ENCODE results near the gene CYTH2. TPM values are rescaled to one million over a fixed set of nuclear protein-coding genes. Genes with fewer than 3 reads are reported as not detected.

CYTH2 gene
- total RNA-seq, 1 donor from 2014 or later: 36.6 TPM

DNA sequence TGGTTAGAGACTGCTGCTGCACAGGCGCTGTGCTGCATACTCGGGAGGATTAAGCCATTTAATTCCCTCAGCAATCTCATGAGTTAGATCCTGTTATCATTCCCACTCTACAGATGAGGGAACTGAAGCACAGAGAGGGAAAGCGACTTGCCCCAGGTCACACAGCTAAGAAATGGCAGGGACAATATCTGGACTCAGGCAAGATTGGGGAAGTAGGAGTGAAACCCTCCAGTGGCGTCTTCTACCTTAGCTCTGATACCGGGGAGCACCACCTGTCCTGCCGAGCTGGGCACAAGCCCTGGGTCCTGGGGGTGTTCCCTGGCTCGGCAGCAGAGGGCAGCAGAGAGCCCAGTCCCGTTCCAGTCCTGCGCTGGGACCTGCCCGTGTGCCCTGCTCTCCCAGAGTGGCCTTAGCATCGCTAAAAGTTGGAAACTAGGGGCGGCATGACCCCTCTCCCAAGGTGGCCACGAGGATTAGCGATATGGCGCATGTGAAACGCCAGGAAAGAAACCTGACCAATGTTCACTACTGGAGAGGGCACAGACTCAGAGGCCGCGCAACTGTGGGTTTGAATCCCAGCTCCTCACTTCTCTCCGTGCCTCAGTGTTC is 20.5 kb downstream of the CYTH2 start:
- TF ChIP-seq, protein P1, sequence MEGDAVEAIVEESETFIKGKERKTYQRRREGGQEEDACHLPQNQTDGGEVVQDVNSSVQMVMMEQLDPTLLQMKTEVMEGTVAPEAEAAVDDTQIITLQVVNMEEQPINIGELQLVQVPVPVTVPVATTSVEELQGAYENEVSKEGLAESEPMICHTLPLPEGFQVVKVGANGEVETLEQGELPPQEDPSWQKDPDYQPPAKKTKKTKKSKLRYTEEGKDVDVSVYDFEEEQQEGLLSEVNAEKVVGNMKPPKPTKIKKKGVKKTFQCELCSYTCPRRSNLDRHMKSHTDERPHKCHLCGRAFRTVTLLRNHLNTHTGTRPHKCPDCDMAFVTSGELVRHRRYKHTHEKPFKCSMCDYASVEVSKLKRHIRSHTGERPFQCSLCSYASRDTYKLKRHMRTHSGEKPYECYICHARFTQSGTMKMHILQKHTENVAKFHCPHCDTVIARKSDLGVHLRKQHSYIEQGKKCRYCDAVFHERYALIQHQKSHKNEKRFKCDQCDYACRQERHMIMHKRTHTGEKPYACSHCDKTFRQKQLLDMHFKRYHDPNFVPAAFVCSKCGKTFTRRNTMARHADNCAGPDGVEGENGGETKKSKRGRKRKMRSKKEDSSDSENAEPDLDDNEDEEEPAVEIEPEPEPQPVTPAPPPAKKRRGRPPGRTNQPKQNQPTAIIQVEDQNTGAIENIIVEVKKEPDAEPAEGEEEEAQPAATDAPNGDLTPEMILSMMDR (IDR thresholded peaks at IDR 0.05; ENCODE audit: insufficient read depth, low read length, severe bottlenecking): peak; percentile 98
- Histone ChIP-seq H3K4me3 (ENCODE audit: low read depth, low read length) (no peak overlapping the region), H3K27me3 (ENCODE audit: control insufficient read depth, insufficient read depth, low read length) (no peaks in the 10 kb centered on the region), H3K36me3 (ENCODE audit: control insufficient read depth, insufficient read depth, low read length) (no peaks in the 10 kb centered on the region)
- DNase-seq (ENCODE audit: low read depth) (peak; percentile 55), FAIRE-seq (no peak)

DNA sequence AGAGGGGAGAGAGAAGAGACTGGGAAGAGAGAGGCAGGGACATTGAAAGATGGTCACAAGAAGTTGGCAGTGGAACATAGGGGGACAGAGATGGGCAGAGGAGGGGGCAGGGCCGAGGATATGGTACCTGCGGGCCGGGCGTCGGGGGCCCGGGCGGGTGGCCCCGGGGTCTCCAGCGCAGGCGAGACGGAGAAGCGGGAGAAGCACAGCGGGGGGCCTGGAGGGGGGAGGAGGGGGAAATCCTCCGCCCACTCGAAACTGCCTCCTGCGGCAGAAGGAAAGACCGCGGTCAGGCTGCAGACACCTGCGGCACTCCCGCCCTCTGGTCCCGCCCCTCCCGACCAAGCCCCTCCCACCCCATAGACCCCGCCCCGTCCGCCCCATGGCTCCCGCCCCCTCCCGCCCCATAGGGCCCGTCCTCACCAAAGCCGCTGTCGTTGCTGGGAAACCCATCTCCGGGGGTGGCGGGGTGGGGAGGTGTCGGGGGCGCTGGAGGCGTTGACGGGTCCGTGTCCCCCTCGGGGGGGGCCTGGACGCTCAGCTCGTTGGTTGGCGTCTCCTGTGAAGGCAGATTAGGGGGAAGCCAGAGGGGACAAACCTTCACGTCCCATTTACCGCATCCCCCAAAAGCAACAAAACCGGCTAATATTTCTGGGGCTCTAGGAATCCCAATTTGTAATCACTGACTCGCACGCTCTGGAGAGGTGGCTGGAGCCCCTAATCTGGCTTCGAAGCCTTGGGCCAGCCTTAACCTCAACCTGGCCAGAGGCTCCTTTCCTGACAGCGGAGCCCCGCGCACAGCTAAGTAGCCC is 22.0 kb downstream of the CYTH2 start:
- H3K36me3 ChIP-seq (ENCODE audit: control insufficient read depth, insufficient read depth, low read length): no peaks in the 10 kb centered on the region
- DNase-seq (ENCODE audit: low read depth) (no peak), FAIRE-seq (no peak)
- peak overlapping the region; percentile 20 for H3K4me3 ChIP-seq (ENCODE audit: low read depth, low read length)
- TF ChIP-seq, protein P1 (IDR thresholded peaks at IDR 0.05; ENCODE audit: insufficient read depth, low read length, severe bottlenecking): no peak
- H3K27me3 ChIP-seq (ENCODE audit: control insufficient read depth, insufficient read depth, low read length): no peaks in the 10 kb centered on the region

DNA sequence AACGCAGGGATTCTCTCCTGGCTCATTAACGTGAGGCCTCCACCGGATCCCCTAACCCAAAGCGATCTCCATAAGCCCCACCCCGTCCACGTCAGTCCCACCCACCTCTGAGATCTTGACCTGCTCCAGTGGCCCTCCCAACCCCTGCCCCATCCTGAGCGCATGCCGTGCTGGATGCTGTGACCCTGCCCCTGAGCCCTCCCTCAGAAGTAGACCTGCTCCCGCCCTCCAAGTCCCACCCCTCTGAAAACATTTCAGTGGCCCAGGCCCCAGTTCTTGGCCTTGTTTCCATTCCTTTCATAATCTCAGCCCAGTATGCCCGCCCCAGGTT is 22.6 kb downstream of the CYTH2 start:
- H3K27me3 ChIP-seq (ENCODE audit: control insufficient read depth, insufficient read depth, low read length): no peaks in the 10 kb centered on the region
- no peak overlapping the region for H3K4me3 ChIP-seq (ENCODE audit: low read depth, low read length)
- DNase-seq (ENCODE audit: low read depth) (no peak), FAIRE-seq (no peak)
- no peaks in the 10 kb centered on the region for H3K36me3 ChIP-seq (ENCODE audit: control insufficient read depth, insufficient read depth, low read length)
- TF ChIP-seq, protein P1 (IDR thresholded peaks at IDR 0.05; ENCODE audit: insufficient read depth, low read length, severe bottlenecking): no peak

DNA sequence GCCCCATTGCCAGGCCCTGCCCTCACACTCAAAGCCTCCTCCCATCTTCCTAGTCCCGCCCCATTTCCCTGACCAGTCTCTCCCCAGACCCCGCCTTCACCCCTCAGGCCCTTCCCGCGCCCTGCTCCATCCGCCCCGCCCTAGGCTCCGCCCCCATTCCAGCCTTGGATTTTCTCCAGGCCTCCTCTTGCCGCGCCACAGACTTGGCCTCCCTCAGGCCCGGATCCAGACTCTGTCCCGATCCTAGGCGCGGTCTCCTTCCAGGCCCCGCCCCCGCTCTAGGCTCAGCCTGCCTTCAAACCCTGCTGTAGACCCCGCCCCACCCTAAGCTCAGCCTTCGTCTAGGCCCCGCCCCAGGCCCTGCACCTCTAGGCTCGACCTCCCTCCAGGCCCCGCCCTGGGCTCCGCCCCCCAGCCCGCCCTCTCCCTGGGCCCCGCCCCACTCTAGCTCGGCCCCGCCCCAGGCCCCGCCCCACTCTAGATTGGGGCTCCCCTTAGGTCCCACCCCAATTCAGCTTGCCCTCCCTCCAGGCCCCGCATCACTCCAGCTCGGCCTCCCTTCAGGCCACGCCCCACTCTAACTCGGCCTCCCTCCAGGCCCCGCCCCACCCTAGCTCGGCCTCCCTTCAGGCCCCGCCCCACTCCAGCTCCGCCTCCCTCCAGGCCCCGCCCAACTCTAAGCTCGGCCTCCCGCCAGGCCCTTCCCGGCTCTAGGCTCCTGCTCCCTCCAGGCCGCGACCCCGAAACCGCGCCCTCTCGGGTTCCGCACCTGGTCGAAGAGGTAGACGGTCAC is 24.0 kb downstream of the CYTH2 start:
- TF ChIP-seq, protein P1 (IDR thresholded peaks at IDR 0.05; ENCODE audit: insufficient read depth, low read length, severe bottlenecking): no peak
- FAIRE-seq (no peak), DNase-seq (ENCODE audit: low read depth) (peak; percentile 92)
- Histone ChIP-seq H3K36me3 (ENCODE audit: control insufficient read depth, insufficient read depth, low read length) (no peaks in the 10 kb centered on the region), H3K27me3 (ENCODE audit: control insufficient read depth, insufficient read depth, low read length) (no peaks in the 10 kb centered on the region), H3K4me3 (ENCODE audit: low read depth, low read length) (peak overlapping the region; percentile 69)

DNA sequence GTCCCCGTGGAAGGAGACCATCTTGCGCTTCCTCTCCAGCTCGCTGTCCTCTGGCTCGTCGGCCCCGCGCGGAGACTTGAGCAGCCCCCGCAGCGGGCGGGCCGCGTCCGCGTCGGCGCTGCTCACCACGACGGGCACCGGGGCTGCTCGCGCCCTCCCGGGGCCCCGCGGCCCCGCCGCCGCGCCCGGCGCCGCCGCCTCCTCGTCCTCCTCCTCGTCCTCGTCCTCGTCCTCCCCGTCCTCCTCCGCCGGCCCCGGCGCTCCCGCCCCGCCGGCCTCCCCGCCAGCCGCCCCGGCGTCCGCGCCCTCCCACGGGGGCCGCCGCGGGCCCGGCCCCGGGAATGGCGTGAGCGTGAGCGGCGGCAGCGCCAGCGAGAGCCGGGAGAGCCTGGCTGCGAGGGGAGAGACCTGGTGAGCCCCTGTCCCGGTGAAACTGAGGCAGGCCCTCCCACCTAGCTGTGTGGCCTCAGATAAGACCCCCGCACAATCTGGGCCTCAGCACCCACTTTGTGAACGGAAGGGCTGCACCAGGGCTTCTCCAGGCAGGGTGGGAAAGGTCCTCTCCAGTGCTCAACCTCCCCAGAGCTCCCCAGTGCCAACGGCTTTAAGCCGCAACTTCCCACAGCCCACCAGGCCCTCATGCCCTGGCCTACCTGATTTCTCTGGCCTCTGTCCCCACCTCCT is 24.7 kb downstream of the CYTH2 start:
- FAIRE-seq (no peak), DNase-seq (ENCODE audit: low read depth) (no peak)
- H3K4me3 ChIP-seq (ENCODE audit: low read depth, low read length): peak overlapping the region; percentile 69
- peaks cover 3% of the 10 kb centered on the region for H3K27me3 ChIP-seq (ENCODE audit: control insufficient read depth, insufficient read depth, low read length)
- TF ChIP-seq, protein P1 (IDR thresholded peaks at IDR 0.05; ENCODE audit: insufficient read depth, low read length, severe bottlenecking): no peak
- H3K36me3 ChIP-seq (ENCODE audit: control insufficient read depth, insufficient read depth, low read length): no peaks in the 10 kb centered on the region

All from bronchial epithelial cell (primary cell).